GM13977 (cell line): Measurements from ENCODE around the gene LY86.

Experiments used
- DNase-seq: peaks from one replicate; pipeline ENCODE4 v3.0.0; 2012; ENCODE audit warnings: low spot score
- CTCF ChIP-seq: IDR thresholded peaks from 2 replicates; pipeline ENCODE4 v1.5.1; 2012; ENCODE audit warnings: mild to moderate bottlenecking, control low read depth; ENCODE audit not compliant: insufficient read depth; ENCODE audit errors: extremely low read depth, missing control alignments
- in situ Hi-C: fragments of 300-500 bp; cut with MboI; formaldehyde crosslinking; loops from one replicate; pipeline ENCODE4 v1.12.0; 2022; ENCODE audit warnings: low sequenced_read_pairs, low pct_unique_long_range_greater_than_20kb, mixed read lengths, inconsistent platforms; ENCODE audit not compliant: unreplicated experiment

The LY86 gene

GRCh38 chr6:6588064-6588923 is at the start of gene LY86:
LY86 (plus strand) TSS chr6:6588720; CDS start chr6:6588735, 15 bp downstream.
- DNase-seq: peak; percentile 51
- peak; percentile 39 for TF ChIP-seq CTCF
- in situ Hi-C loops: no loop called here

GRCh38 chr6:6539036-6539435 is 49.5 kb upstream of the LY86 start:
- in situ Hi-C loops: no loop called here
- no peak for DNase-seq
- no peak for TF ChIP-seq CTCF

GRCh38 chr6:6542357-6542756 is 46.2 kb upstream of the LY86 start:
- in situ Hi-C loops: loop anchor here (10.0 kb wide), 1 partner anchor 488 kb away; no protein-coding TSS in a partner anchor
- no peak for DNase-seq
- TF ChIP-seq CTCF: no peak

- no peak for TF ChIP-seq CTCF
- in situ Hi-C loops: loop anchor here (10.0 kb wide), 1 partner anchor 489 kb away; no protein-coding TSS in a partner anchor
- DNase-seq: peak; percentile 66
These were observed 45.2 kb upstream of the LY86 start for GRCh38 chr6:6543181-6543879.

- in situ Hi-C loops: loop anchor here (10.0 kb wide), 1 partner anchor 491 kb away; no protein-coding TSS in a partner anchor
- TF ChIP-seq CTCF: no peak
These were observed 42.8 kb upstream of the LY86 start for GRCh38 chr6:6545616-6546317.

More at GRCh38 chr6:6545616-6546317, 42.8 kb upstream of the LY86 start:
- DNase-seq: peak; percentile 63
